ENCODE measurements around the gene TACC2. TPM values are rescaled to one million over a fixed set of nuclear protein-coding genes. Genes with fewer than 3 reads are reported as not detected.
A peak's percentile ranks its signal among the peaks of the same experiment; 100 is the strongest.

TACC2 gene
- total RNA-seq, 1 donor from 2014 or later: 10.7 TPM

DNA sequence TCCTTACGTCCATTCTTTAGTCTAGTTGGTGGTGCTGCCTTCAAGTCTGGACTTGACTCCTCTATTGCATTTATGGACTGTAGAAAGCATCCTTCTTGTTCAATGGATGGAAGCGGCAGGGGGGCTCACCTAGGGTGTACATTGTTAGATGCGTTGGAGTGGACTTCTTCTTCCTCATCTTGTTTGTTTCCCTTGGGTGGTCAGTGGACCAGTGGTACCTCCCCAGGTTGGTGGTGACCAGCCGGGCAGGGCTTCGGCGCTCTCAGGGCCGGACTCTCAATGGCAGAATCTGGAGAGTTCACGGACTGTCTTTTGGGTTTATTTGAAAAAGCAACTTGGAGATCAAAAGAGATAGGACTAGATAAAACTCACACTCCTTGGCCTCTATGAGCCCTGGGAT is 276.0 kb downstream of the TACC2 start:
- Mint-ChIP-seq H3K4me3 (no peak overlapping the region), H3K4me1 (peaks cover 5% of the 10 kb centered on the region), H3K36me3 (peaks cover 24% of the 10 kb centered on the region), H3K27ac (no peak overlapping the region), H3K9me3 (peaks cover 23% of the 10 kb centered on the region), H3K27me3 (ENCODE audit: insufficient read depth, low read depth) (peaks cover 4% of the 10 kb centered on the region)
- no peaks in the 10 kb centered on the region for H3K9me3 ChIP-seq (ENCODE audit: low read depth)
- no peaks in the 10 kb centered on the region for H3F3A ChIP-seq (ENCODE audit: low read depth)
- no peak overlapping the region for H3K9ac ChIP-seq
- H3K27ac ChIP-seq: no peak overlapping the region
- TF ChIP-seq, protein P1, sequence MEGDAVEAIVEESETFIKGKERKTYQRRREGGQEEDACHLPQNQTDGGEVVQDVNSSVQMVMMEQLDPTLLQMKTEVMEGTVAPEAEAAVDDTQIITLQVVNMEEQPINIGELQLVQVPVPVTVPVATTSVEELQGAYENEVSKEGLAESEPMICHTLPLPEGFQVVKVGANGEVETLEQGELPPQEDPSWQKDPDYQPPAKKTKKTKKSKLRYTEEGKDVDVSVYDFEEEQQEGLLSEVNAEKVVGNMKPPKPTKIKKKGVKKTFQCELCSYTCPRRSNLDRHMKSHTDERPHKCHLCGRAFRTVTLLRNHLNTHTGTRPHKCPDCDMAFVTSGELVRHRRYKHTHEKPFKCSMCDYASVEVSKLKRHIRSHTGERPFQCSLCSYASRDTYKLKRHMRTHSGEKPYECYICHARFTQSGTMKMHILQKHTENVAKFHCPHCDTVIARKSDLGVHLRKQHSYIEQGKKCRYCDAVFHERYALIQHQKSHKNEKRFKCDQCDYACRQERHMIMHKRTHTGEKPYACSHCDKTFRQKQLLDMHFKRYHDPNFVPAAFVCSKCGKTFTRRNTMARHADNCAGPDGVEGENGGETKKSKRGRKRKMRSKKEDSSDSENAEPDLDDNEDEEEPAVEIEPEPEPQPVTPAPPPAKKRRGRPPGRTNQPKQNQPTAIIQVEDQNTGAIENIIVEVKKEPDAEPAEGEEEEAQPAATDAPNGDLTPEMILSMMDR (IDR thresholded peaks at IDR 0.05): no peak
- TF ChIP-seq EZH2 (IDR thresholded peaks at IDR 0.05) (no peak), EZH2phosphoT487 (IDR thresholded peaks at IDR 0.05) (no peak)
- no peak overlapping the region for H3K4me2 ChIP-seq
- H3K36me3 ChIP-seq: peaks cover 3% of the 10 kb centered on the region
- no peak overlapping the region for H3K4me3 ChIP-seq
- H2AFZ ChIP-seq (replicated peaks): no peak overlapping the region
- no peaks in the 10 kb centered on the region for H4K20me1 ChIP-seq (ENCODE audit: low read depth)
- H3K4me1 ChIP-seq: no peaks in the 10 kb centered on the region
- H3K79me2 ChIP-seq (ENCODE audit: low read depth): no peaks in the 10 kb centered on the region
- H3K27me3 ChIP-seq: no peaks in the 10 kb centered on the region
- DNase-seq (ENCODE audit: low spot score): no peak

DNA sequence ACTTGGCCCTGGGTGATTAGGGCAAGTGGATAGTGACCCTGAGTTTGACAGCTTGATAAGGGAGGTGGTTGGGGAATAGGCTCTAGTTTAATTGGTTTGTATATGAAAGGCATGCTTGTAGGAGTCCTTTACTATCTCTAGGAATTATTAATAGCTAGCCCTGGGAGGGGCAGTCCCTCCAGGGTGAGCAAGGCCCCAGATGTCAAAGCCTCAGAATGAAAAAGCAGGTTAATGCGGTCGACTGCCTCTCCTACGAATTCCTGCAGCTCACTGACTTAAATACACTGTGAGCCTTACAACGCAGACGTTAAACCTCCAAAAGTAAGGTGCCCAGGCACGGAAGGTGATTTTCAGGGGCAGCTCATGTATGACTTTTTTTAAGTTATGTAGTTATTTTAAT is 276.9 kb downstream of the TACC2 start:
- Histone ChIP-seq H3K27ac (no peak overlapping the region), H3K4me1 (no peaks in the 10 kb centered on the region), H3K4me3 (no peak overlapping the region), H3K27me3 (no peaks in the 10 kb centered on the region), H3K4me2 (no peak overlapping the region), H4K20me1 (ENCODE audit: low read depth) (no peaks in the 10 kb centered on the region), H3K9me3 (ENCODE audit: low read depth) (no peaks in the 10 kb centered on the region), H3K36me3 (peaks cover 3% of the 10 kb centered on the region), H3K9ac (no peak overlapping the region), H2AFZ (replicated peaks) (no peak overlapping the region), H3F3A (ENCODE audit: low read depth) (no peaks in the 10 kb centered on the region), H3K79me2 (ENCODE audit: low read depth) (no peaks in the 10 kb centered on the region)
- no peak for DNase-seq (ENCODE audit: low spot score)
- H3K27me3 Mint-ChIP-seq (ENCODE audit: insufficient read depth, low read depth): peaks cover 4% of the 10 kb centered on the region
- H3K36me3 Mint-ChIP-seq: peaks cover 20% of the 10 kb centered on the region
- TF ChIP-seq, protein P1 (IDR thresholded peaks at IDR 0.05): no peak
- no peak for TF ChIP-seq EZH2phosphoT487 (IDR thresholded peaks at IDR 0.05)
- TF ChIP-seq EZH2 (IDR thresholded peaks at IDR 0.05): no peak
- peak overlapping the region; percentile 45 for H3K27ac Mint-ChIP-seq
- H3K9me3 Mint-ChIP-seq: peaks cover 17% of the 10 kb centered on the region
- peaks cover 5% of the 10 kb centered on the region for H3K4me1 Mint-ChIP-seq
- H3K4me3 Mint-ChIP-seq: no peak overlapping the region

DNA sequence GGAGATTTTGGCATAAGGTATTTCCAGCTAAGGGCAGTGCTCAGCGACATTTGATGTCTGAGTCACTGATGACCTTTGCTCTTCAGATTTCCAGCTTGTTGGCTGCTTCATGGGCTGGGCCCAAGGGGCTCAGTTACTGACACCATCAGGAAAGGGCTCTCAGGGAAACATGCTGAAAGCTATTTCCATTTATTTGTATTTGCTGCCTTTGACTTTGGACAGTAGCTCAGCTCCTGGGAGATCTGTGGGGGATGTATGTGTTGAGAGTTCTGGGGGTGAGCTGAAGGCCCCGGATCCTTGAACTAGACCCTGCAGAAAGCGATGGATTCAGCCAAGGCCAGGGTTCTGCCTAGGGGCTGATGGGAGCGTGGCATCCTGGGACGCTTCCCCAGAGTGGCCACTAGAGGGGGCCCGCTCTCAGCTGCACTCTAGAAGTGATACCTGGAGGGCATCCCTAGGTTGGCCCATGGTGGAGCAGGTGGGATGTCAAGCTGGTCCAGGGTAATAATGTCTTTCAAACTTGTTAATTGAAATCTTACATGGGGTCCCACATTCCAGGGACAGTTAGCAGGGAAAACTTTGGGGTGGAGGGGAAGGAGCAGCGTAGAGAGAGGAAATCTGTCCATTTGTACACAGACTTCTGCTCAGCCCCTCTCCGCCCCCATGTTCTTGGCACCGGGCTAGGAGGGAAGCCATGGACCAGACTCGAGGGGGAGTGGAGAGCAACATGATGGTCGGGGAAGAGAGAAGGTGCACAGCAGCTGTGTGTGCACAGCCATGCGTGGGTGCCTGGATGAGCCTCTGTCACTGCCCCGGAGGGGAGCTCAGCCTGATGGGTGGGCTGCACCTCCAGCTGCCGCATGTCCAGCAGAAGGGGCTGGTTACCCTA is 279.1 kb downstream of the TACC2 start:
- no peak overlapping the region for H3K4me3 Mint-ChIP-seq
- H3K36me3 ChIP-seq: no peaks in the 10 kb centered on the region
- TF ChIP-seq, protein P1 (IDR thresholded peaks at IDR 0.05): peak; percentile 95
- TF ChIP-seq EZH2phosphoT487 (IDR thresholded peaks at IDR 0.05): no peak

More for the DNA sequence above, 279.1 kb downstream of the TACC2 start:
- no peaks in the 10 kb centered on the region for H3F3A ChIP-seq (ENCODE audit: low read depth)
- no peak overlapping the region for H3K27ac Mint-ChIP-seq
- no peak overlapping the region for H3K27ac ChIP-seq
- no peak overlapping the region for H3K4me2 ChIP-seq
- H2AFZ ChIP-seq (replicated peaks): no peak overlapping the region
- H3K4me1 Mint-ChIP-seq: peaks cover 5% of the 10 kb centered on the region
- no peak overlapping the region for H3K4me3 ChIP-seq
- H3K9ac ChIP-seq: no peak overlapping the region
- H4K20me1 ChIP-seq (ENCODE audit: low read depth): no peaks in the 10 kb centered on the region
- DNase-seq (ENCODE audit: low spot score): peak; percentile 62
- peaks cover 4% of the 10 kb centered on the region for H3K27me3 Mint-ChIP-seq (ENCODE audit: insufficient read depth, low read depth)
- no peaks in the 10 kb centered on the region for H3K9me3 ChIP-seq (ENCODE audit: low read depth)
- H3K79me2 ChIP-seq (ENCODE audit: low read depth): no peaks in the 10 kb centered on the region
- H3K9me3 Mint-ChIP-seq: peaks cover 5% of the 10 kb centered on the region
- H3K4me1 ChIP-seq: no peaks in the 10 kb centered on the region
- peaks cover 9% of the 10 kb centered on the region for H3K36me3 Mint-ChIP-seq
- no peaks in the 10 kb centered on the region for H3K27me3 ChIP-seq
